Astrocyte (in vitro differentiated cells and primary cell): ENCODE measurements around the gene KIF26B. TPM values are rescaled to one million over a fixed set of nuclear protein-coding genes. Genes with fewer than 3 reads are reported as not detected.
"Not testable (repeated sequence)": the region's sequence is repeated elsewhere in the genome, so short reads cannot be mapped to it uniquely, and the experiment has no call there.

Experiments
- DNase-seq: peaks from one replicate; pipeline ENCODE4 v3.0.0-alpha.2; 2010; ENCODE audit warnings: low read depth
- FAIRE-seq: peaks from 2 replicates; lab custom pipeline; 2011; peaks lifted over from hg19 to GRCh38; lab: Jason Lieb, UNC
- H2AFZ ChIP-seq: 2 replicates; pipeline ENCODE4 v1.6.0; 2012; ENCODE audit warnings: low read depth, low read length, inconsistent platforms
- H3K27ac ChIP-seq: 2 replicates; pipeline ENCODE4 v1.5.1; 2011; ENCODE audit warnings: low read depth, low read length, inconsistent platforms
- H3K27me3 ChIP-seq: 2 replicates; pipeline ENCODE4 v1.6.0; 2011; ENCODE audit warnings: low read length, inconsistent platforms; ENCODE audit not compliant: insufficient read depth
- H3K36me3 ChIP-seq: 2 replicates; pipeline ENCODE4 v1.5.1; 2011; ENCODE audit warnings: low read length, inconsistent platforms; ENCODE audit not compliant: insufficient read depth
- H3K4me1 ChIP-seq: 2 replicates; pipeline ENCODE4 v1.5.1; 2011; ENCODE audit warnings: low read length, inconsistent platforms; ENCODE audit not compliant: insufficient read depth
- H3K4me2 ChIP-seq: 2 replicates; pipeline ENCODE4 v1.6.0; 2012; ENCODE audit warnings: low read length, inconsistent platforms
- H3K4me3 ChIP-seq: 2 replicates; pipeline ENCODE4 v1.5.1; 2011; ENCODE audit warnings: low read depth, mild to moderate bottlenecking, low read length, inconsistent platforms; ENCODE audit not compliant: insufficient read depth
- H3K79me2 ChIP-seq: 2 replicates; pipeline ENCODE4 v1.6.0; 2012; ENCODE audit warnings: mild to moderate bottlenecking, low read length, inconsistent platforms; ENCODE audit not compliant: insufficient read depth
- H3K9ac ChIP-seq: 2 replicates; pipeline ENCODE4 v1.6.0; 2012; ENCODE audit warnings: mild to moderate bottlenecking, low read length, inconsistent platforms
- H3K9me3 ChIP-seq: 2 replicates; pipeline ENCODE4 v1.5.1; 2012; ENCODE audit warnings: low read depth, mild to moderate bottlenecking, low read length, inconsistent platforms; ENCODE audit not compliant: insufficient read depth
- H4K20me1 ChIP-seq: 2 replicates; pipeline ENCODE4 v1.6.0; 2012; ENCODE audit warnings: low read length, inconsistent platforms; ENCODE audit not compliant: insufficient read depth
- H3K27ac Mint-ChIP-seq: one replicate; pipeline ENCODE4 v1.8.0; 2021; ENCODE audit warnings: mild to moderate bottlenecking, mixed read lengths; ENCODE audit not compliant: unreplicated experiment
- H3K27me3 Mint-ChIP-seq: one replicate; pipeline ENCODE4 v1.8.0; 2021; ENCODE audit warnings: low read depth, mixed read lengths; ENCODE audit not compliant: unreplicated experiment
- H3K36me3 Mint-ChIP-seq: one replicate; pipeline ENCODE4 v1.8.0; 2021; ENCODE audit warnings: low read depth, mixed read lengths; ENCODE audit not compliant: unreplicated experiment
- H3K4me1 Mint-ChIP-seq: one replicate; pipeline ENCODE4 v1.8.0; 2021; ENCODE audit warnings: low read depth, mixed read lengths; ENCODE audit not compliant: unreplicated experiment
- H3K4me3 Mint-ChIP-seq: one replicate; pipeline ENCODE4 v1.8.0; 2021; ENCODE audit warnings: mild to moderate bottlenecking, moderate library complexity, mixed read lengths; ENCODE audit not compliant: unreplicated experiment
- H3K9me3 Mint-ChIP-seq: one replicate; pipeline ENCODE4 v1.8.0; 2021; ENCODE audit warnings: mild to moderate bottlenecking, mixed read lengths; ENCODE audit not compliant: unreplicated experiment
- EZH2 ChIP-seq: IDR thresholded peaks from 2 replicates; pipeline ENCODE4 v1.6.1; 2012; ENCODE audit warnings: mild to moderate bottlenecking, low read length, inconsistent platforms; ENCODE audit not compliant: insufficient read depth
- total RNA-seq: library from RNA; stranded (reverse); gene quantifications from 2 replicates; pipeline ENCODE4 v1.2.1, GENCODE V29; 2021
- TF ChIP-seq, protein P1 (sequence below): IDR thresholded peaks from 2 replicates; pipeline ENCODE4 v1.5.1; 2011; ENCODE audit warnings: low read depth, mild to moderate bottlenecking, inconsistent platforms, low read length, moderate library complexity; ENCODE audit not compliant: insufficient read depth

Gene KIF26B
- total RNA-seq, 1 donor from 2014 or later, result 6.8 TPM

DNA sequence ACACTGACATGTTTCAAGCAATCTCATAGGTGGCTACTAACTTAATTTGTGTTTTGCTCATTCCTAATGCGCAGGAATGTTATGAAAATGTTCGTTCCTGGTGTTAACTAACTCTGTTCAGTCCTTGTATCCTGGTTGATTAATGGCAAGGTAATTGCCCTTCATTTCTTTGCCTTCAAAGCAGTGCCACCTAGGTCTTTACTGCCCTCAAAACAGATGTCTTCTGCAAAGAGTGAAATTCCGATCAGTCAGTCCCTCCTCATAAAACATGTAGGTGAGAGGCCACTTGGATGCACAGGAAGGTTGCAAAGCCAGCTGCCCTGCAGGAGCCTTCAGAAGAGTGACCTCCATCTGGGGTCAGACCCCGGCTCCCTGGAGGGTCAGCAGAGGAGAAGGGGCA lies 179.4 kb downstream of the KIF26B start:
- no peaks in the 10 kb centered on the region for H3K9me3 ChIP-seq
- no peaks in the 10 kb centered on the region for H3K27me3 ChIP-seq
- no peaks in the 10 kb centered on the region for H3K79me2 ChIP-seq
- no peak overlapping the region for H3K4me3 ChIP-seq
- H3K36me3 ChIP-seq, result no peaks in the 10 kb centered on the region
- Mint-ChIP-seq H3K27me3 (peaks cover 5% of the 10 kb centered on the region), H3K9me3 (no peaks in the 10 kb centered on the region), H3K27ac (no peak overlapping the region), H3K4me3 (no peak overlapping the region), H3K4me1 (peaks cover 14% of the 10 kb centered on the region), H3K36me3 (peaks cover 8% of the 10 kb centered on the region)
- no peak overlapping the region for H3K4me2 ChIP-seq
- no peak overlapping the region for H3K9ac ChIP-seq
- H2AFZ ChIP-seq, result no peak overlapping the region
- no peak overlapping the region for H3K27ac ChIP-seq
- no peaks in the 10 kb centered on the region for H4K20me1 ChIP-seq
- no peaks in the 10 kb centered on the region for H3K4me1 ChIP-seq
- TF ChIP-seq, protein P1, sequence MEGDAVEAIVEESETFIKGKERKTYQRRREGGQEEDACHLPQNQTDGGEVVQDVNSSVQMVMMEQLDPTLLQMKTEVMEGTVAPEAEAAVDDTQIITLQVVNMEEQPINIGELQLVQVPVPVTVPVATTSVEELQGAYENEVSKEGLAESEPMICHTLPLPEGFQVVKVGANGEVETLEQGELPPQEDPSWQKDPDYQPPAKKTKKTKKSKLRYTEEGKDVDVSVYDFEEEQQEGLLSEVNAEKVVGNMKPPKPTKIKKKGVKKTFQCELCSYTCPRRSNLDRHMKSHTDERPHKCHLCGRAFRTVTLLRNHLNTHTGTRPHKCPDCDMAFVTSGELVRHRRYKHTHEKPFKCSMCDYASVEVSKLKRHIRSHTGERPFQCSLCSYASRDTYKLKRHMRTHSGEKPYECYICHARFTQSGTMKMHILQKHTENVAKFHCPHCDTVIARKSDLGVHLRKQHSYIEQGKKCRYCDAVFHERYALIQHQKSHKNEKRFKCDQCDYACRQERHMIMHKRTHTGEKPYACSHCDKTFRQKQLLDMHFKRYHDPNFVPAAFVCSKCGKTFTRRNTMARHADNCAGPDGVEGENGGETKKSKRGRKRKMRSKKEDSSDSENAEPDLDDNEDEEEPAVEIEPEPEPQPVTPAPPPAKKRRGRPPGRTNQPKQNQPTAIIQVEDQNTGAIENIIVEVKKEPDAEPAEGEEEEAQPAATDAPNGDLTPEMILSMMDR, result no peak
- TF ChIP-seq EZH2, result no peak
- FAIRE-seq (no peak), DNase-seq (no peak)

DNA sequence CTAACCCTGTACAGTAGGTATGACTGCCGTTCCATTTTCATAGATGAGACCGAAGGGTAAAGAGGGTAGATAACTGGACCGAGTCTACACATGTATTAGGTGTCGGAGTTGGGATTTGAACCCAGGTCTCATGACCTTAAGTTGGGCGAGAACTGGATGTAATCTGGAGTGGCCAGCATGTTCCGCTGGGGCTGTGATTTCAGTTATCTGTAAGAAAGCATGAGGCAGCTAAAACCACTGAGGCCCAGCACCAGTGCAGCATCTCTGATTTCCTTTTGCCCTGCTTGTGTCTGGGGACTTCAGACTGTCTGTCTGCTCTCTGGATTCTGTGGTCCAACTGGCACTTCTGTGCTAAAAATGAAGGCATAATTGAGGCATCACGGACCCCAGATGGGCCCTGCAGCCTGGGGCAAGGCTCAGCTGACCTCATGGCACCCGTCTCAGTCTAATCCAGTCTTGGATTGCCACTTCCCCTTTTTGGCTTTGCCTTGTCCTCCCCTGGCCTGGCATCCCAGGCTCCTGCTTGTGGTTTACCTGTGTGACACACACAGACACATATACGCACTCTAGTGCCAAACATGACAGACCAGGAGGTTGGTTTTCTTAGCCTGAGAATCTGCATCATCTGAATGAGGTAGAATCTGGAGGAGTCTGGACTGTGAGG lies 180.2 kb downstream of the KIF26B start:
- DNase-seq (no peak), FAIRE-seq (no peak)
- H3K27ac Mint-ChIP-seq, result peak overlapping the region; percentile 34
- no peak overlapping the region for H3K4me3 Mint-ChIP-seq
- Histone ChIP-seq H3K79me2 (no peaks in the 10 kb centered on the region), H3K36me3 (no peaks in the 10 kb centered on the region), H3K4me1 (no peaks in the 10 kb centered on the region), H3K4me3 (no peak overlapping the region), H3K9me3 (no peaks in the 10 kb centered on the region), H4K20me1 (no peaks in the 10 kb centered on the region), H3K4me2 (no peak overlapping the region), H3K27me3 (no peaks in the 10 kb centered on the region), H3K27ac (no peak overlapping the region), H3K9ac (no peak overlapping the region), H2AFZ (no peak overlapping the region)
- peaks cover 5% of the 10 kb centered on the region for H3K27me3 Mint-ChIP-seq
- no peak for TF ChIP-seq EZH2
- TF ChIP-seq, protein P1, result no peak
- peaks cover 14% of the 10 kb centered on the region for H3K4me1 Mint-ChIP-seq
- H3K9me3 Mint-ChIP-seq, result no peaks in the 10 kb centered on the region
- H3K36me3 Mint-ChIP-seq, result peaks cover 6% of the 10 kb centered on the region

DNA sequence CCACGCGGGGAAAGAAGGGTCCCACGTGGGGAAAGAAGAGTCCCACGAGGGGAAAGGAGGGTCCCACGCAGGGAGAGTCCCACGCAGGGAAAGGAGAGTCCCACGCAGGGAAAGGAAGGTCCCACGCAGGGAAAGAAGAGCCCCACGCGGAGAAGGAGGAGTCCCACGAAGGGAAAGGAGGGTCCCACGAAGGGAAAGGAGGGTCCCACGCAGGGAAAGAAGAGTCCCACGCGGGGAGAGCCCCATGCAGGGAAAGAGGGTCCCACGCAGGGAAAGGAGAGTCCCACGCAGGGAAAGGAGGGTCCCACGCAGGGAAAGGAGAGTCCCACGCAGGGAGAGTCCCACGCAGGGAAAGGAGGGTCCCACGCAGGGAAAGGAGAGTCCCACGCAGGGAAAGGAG lies 180.9 kb downstream of the KIF26B start:
- not testable (repeated sequence) for H2AFZ ChIP-seq, H3K4me1 ChIP-seq, H3K27me3 Mint-ChIP-seq, H3K79me2 ChIP-seq, H4K20me1 ChIP-seq, H3K4me3 ChIP-seq, H3K4me3 Mint-ChIP-seq, H3K27me3 ChIP-seq, H3K36me3 Mint-ChIP-seq, H3K36me3 ChIP-seq, H3K9me3 ChIP-seq, H3K9me3 Mint-ChIP-seq, H3K27ac Mint-ChIP-seq, FAIRE-seq, DNase-seq, H3K27ac ChIP-seq, H3K9ac ChIP-seq, H3K4me2 ChIP-seq
- peaks cover 14% of the 10 kb centered on the region for H3K4me1 Mint-ChIP-seq
